Heart left ventricle (tissue), 13 donors: ENCODE results near the gene ATXN3.

Source experiments
- POLR2A ChIP-seq, 2 donors: fragments of 450-650 bp; IDR thresholded peaks; one replicate each; pipeline ENCODE4 v1.6.1; 2017; ENCODE audit warnings: antibody characterized with exemption in 2 of 2, mild to moderate bottlenecking in 2 of 2, moderate library complexity in 2 of 2
- TF ChIP-seq, protein P1 (sequence below), 12 donors: fragments of 200-600 bp; sonication (generic) in 4 of 12; IDR thresholded peaks; one replicate each; pipeline versions ENCODE4 v1.5.0 to v1.8.0; 2018 to 2022; ENCODE audit warnings: antibody characterized with exemption in 12 of 12, mild to moderate bottlenecking in 5 of 12
- donor health status: ischemic (EF 13 %, LVEDD 7.1; RV severe dilation, severe dysfunction).
- donor health status: DM: no; HTN: yes; CAD: no.
- donor health status: DM: no; HTN: no; CAD: no.
- donor health status: ischemic (EF 25% LVEDD 6.9; RV normal size, moderate dysfunction).
- donor health status: ischemic (EF 25% LVEDD 5.7; RV mildly dilated, moderate dysfunction).
- donor health status: ischemic (EF 35%, LVEDD 5.7; RV mildly dilated, moderate dysfunction).
- donor health status: nonischemic (EF 11% LVEDD 7.7; RV severe dilation, severe dysfunction).
- donor health status: DM: yes; HTN: yes; CAD: no.
- donor health status: PGD.
- donor health status: ischemic (EF 29% LVEDD 5.4; RV normal size, mild dysfunction).
- donor health status: nonischemic (EF 23%, LVEDD 6.1; RV moderate dilation, normal function).

DNA sequence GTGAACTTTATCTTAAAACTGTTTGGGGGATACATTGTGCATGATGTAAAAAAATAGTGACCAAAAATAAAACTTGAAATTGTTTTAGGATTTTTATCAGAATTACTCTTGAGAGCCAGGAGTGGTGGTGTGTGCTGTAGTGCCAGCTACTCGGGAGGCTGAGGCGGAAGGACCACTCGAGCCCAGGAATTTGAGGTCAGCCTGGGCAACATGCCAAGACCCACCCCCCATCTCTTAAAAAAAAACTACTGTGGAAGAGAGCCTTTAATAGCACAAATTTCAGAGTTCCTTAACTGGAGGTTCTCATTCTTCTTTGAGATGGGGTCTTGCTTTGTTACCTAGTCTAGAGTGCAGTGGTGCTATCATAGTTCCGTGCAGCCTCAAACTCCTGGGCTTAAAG is 36.9 kb upstream of the ATXN3 start:
- TF ChIP-seq, protein P1, sequence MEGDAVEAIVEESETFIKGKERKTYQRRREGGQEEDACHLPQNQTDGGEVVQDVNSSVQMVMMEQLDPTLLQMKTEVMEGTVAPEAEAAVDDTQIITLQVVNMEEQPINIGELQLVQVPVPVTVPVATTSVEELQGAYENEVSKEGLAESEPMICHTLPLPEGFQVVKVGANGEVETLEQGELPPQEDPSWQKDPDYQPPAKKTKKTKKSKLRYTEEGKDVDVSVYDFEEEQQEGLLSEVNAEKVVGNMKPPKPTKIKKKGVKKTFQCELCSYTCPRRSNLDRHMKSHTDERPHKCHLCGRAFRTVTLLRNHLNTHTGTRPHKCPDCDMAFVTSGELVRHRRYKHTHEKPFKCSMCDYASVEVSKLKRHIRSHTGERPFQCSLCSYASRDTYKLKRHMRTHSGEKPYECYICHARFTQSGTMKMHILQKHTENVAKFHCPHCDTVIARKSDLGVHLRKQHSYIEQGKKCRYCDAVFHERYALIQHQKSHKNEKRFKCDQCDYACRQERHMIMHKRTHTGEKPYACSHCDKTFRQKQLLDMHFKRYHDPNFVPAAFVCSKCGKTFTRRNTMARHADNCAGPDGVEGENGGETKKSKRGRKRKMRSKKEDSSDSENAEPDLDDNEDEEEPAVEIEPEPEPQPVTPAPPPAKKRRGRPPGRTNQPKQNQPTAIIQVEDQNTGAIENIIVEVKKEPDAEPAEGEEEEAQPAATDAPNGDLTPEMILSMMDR (IDR thresholded peaks at IDR 0.05) = no peak
- no peak for TF ChIP-seq POLR2A (IDR thresholded peaks at IDR 0.05)
